Tibial nerve (tissue), 3 donors: Measurements from ENCODE around the gene PRXL2B.

Experiments
- CTCF ChIP-seq, 5 experiments: fragments of 200-600 bp in 3 of 5; fragments of 450-650 bp in 2 of 5; sonication (generic) in 3 of 5; IDR thresholded peaks; one replicate each; pipeline ENCODE4 v1.5.1; 2016 to 2019; ENCODE audit warnings: antibody characterized with exemption in 5 of 5, mild to moderate bottlenecking in 3 of 5, moderate library complexity in 2 of 5
- POLR2A ChIP-seq, 2 donors: fragments of 450-650 bp; IDR thresholded peaks; one replicate each; pipeline ENCODE4 v1.6.1; 2017; ENCODE audit warnings: antibody characterized with exemption in 2 of 2, mild to moderate bottlenecking in 2 of 2, moderate library complexity in 2 of 2

GRCh38 chr1:2595261-2595811 lies 8.8 kb downstream of the PRXL2B start:
- TF ChIP-seq CTCF (IDR thresholded peaks at IDR 0.05), result no peak
- TF ChIP-seq POLR2A (IDR thresholded peaks at IDR 0.05), result no peak
